ENCODE data around the gene DAPK1.
"Not testable (repeated sequence)": the region's sequence is repeated elsewhere in the genome, so short reads cannot be mapped to it uniquely, and the experiment has no call there.

Gene DAPK1

GRCh38 chr9:87547671-87548081 lies 50.0 kb downstream of the DAPK1 start:
- no peak for DNase-seq

GRCh38 chr9:87548159-87548558 lies 50.5 kb downstream of the DAPK1 start:
- no peak for DNase-seq

GRCh38 chr9:87549088-87549487 lies 51.4 kb downstream of the DAPK1 start:
- not testable (repeated sequence) for DNase-seq

- no peak for DNase-seq
Observed at GRCh38 chr9:87549791-87550190, 52.1 kb downstream of the DAPK1 start.

GRCh38 chr9:87550253-87550954 lies 52.7 kb downstream of the DAPK1 start:
- no peak for DNase-seq

- no peak for DNase-seq
Observed at GRCh38 chr9:87551772-87552217, 54.1 kb downstream of the DAPK1 start.

GRCh38 chr9:87554171-87554910 lies 56.7 kb downstream of the DAPK1 start:
- peak; percentile 73 to 85 (median 80) for DNase-seq

GRCh38 chr9:87554976-87555375 lies 57.3 kb downstream of the DAPK1 start:
- peak; percentile 87 to 97 (median 95) for DNase-seq

GRCh38 chr9:87556039-87556438 lies 58.4 kb downstream of the DAPK1 start:
- DNase-seq: no peak

- peak; percentile 79 to 86 (median 79) for DNase-seq
Observed at GRCh38 chr9:87556821-87557220, 59.2 kb downstream of the DAPK1 start.

- DNase-seq: no peak
Observed at GRCh38 chr9:87557996-87558395, 60.3 kb downstream of the DAPK1 start.

GRCh38 chr9:87558606-87559190 lies 61.0 kb downstream of the DAPK1 start:
- DNase-seq: no peak

- DNase-seq: no peak
Observed at GRCh38 chr9:87562062-87562461, 64.4 kb downstream of the DAPK1 start.

- DNase-seq: no peak
Observed at GRCh38 chr9:87562530-87563170, 65.0 kb downstream of the DAPK1 start.

- DNase-seq: peak; percentile 74 to 90 (median 76)
Observed at GRCh38 chr9:87564111-87564510, 66.4 kb downstream of the DAPK1 start.

- DNase-seq: peak; percentile 80 to 90 (median 83)
Observed at GRCh38 chr9:87564791-87565241, 67.1 kb downstream of the DAPK1 start.

GRCh38 chr9:87567001-87567400 lies 69.3 kb downstream of the DAPK1 start:
- DNase-seq: no peak

- DNase-seq: no peak
Observed at GRCh38 chr9:87567571-87567970, 69.9 kb downstream of the DAPK1 start.

GRCh38 chr9:87567983-87568382 lies 70.3 kb downstream of the DAPK1 start:
- no peak for DNase-seq

GRCh38 chr9:87568401-87568800 lies 70.7 kb downstream of the DAPK1 start:
- DNase-seq: no peak

GRCh38 chr9:87569008-87569509 lies 71.4 kb downstream of the DAPK1 start:
- no peak for DNase-seq

GRCh38 chr9:87569518-87569917 lies 71.9 kb downstream of the DAPK1 start:
- no peak for DNase-seq
